HEK293T (cell line): ENCODE results near the gene SMARCB1.

Experiments used
- CTCF ChIA-PET: fragments of 350-600 bp; formaldehyde crosslinking; extraction: SDS; loops from one replicate; lab custom pipeline; 2021; ENCODE audit warnings: antibody characterized with exemption, inconsistent platforms; lab: Yijun Ruan, JAX
- POLR2A ChIA-PET: fragments of 350-600 bp; formaldehyde crosslinking; extraction: SDS; loops from one replicate; lab custom pipeline; 2020; ENCODE audit warnings: antibody characterized with exemption, inconsistent platforms; lab: Yijun Ruan, JAX
- DNase-seq: peaks from one replicate; pipeline ENCODE4 v3.0.0; 2012; ENCODE audit warnings: mixed read lengths; ENCODE audit errors: extremely low spot score
- ARNT ChIP-seq: fragments of 450-650 bp; IDR thresholded peaks from 2 replicates; pipeline ENCODE4 v1.6.1; 2017; ENCODE audit warnings: mild to moderate bottlenecking
- BHLHE40 ChIP-seq: fragments of 450-650 bp; IDR thresholded peaks from 2 replicates; pipeline ENCODE4 v1.6.1; 2016; ENCODE audit warnings: mild to moderate bottlenecking, moderate library complexity, borderline replicate concordance
- CTBP1 ChIP-seq: fragments of 450-650 bp; IDR thresholded peaks from 2 replicates; pipeline ENCODE4 v1.6.1; 2016; ENCODE audit warnings: borderline replicate concordance
- ELF4 ChIP-seq: fragments of 450-650 bp; IDR thresholded peaks from 2 replicates; pipeline ENCODE4 v1.6.1; 2017; ENCODE audit warnings: antibody characterized with exemption
- FOXA1 ChIP-seq: fragments of 450-650 bp; IDR thresholded peaks from 2 replicates; pipeline ENCODE4 v1.6.1; 2016; ENCODE audit warnings: mild to moderate bottlenecking
- FOXK2 ChIP-seq: fragments of 450-650 bp; IDR thresholded peaks from 2 replicates; pipeline ENCODE4 v1.6.1; 2016; ENCODE audit warnings: mild to moderate bottlenecking
- FOXM1 ChIP-seq: fragments of 450-650 bp; IDR thresholded peaks from 2 replicates; pipeline ENCODE4 v1.6.1; 2017; ENCODE audit warnings: mild to moderate bottlenecking, borderline replicate concordance
- HDGF ChIP-seq: fragments of 450-650 bp; IDR thresholded peaks from 2 replicates; pipeline ENCODE4 v1.6.1; 2017; ENCODE audit warnings: antibody characterized with exemption, borderline replicate concordance
- L3MBTL2 ChIP-seq: fragments of 450-650 bp; conservative IDR thresholded peaks from 2 replicates; pipeline ENCODE4 v1.6.1; 2016; ENCODE audit warnings: mild to moderate bottlenecking
- LEF1 ChIP-seq: fragments of 450-650 bp; IDR thresholded peaks from 2 replicates; pipeline ENCODE4 v1.6.1; 2017; ENCODE audit warnings: mild to moderate bottlenecking, borderline replicate concordance
- NFRKB ChIP-seq: fragments of 450-650 bp; IDR thresholded peaks from 2 replicates; pipeline ENCODE4 v1.6.1; 2016; ENCODE audit warnings: mild to moderate bottlenecking, moderate library complexity
- SP1 ChIP-seq: fragments of 450-650 bp; IDR thresholded peaks from 2 replicates; pipeline ENCODE4 v1.6.1; 2017
- SUZ12 ChIP-seq: fragments of 450-650 bp; IDR thresholded peaks from 2 replicates; pipeline ENCODE4 v1.6.1; 2016; ENCODE audit warnings: mild to moderate bottlenecking
- TARDBP ChIP-seq: fragments of 450-650 bp; IDR thresholded peaks from 2 replicates; pipeline ENCODE4 v1.6.1; 2016
- ZNF384 ChIP-seq: fragments of 450-650 bp; IDR thresholded peaks from 2 replicates; pipeline ENCODE4 v1.6.1; 2016
- TF ChIP-seq, protein P1 (sequence below): fragments of 450-650 bp; IDR thresholded peaks from 2 replicates; pipeline ENCODE4 v1.6.1; 2016

SMARCB1 gene

GRCh38 chr22:23763954-23764353, 22.8 kb upstream of the SMARCB1 start:
- TF ChIP-seq SP1 (no peak), FOXA1 (no peak)
- POLR2A ChIA-PET = interaction anchor here (1.2 to 3.0 kb wide), 2 partner anchors 9 to 13 kb away, joined by 3 to 14 read pairs; partner anchors contain the start of gene ZNF70
- CTCF ChIA-PET = no interaction called here
- no peak for DNase-seq

DNA sequence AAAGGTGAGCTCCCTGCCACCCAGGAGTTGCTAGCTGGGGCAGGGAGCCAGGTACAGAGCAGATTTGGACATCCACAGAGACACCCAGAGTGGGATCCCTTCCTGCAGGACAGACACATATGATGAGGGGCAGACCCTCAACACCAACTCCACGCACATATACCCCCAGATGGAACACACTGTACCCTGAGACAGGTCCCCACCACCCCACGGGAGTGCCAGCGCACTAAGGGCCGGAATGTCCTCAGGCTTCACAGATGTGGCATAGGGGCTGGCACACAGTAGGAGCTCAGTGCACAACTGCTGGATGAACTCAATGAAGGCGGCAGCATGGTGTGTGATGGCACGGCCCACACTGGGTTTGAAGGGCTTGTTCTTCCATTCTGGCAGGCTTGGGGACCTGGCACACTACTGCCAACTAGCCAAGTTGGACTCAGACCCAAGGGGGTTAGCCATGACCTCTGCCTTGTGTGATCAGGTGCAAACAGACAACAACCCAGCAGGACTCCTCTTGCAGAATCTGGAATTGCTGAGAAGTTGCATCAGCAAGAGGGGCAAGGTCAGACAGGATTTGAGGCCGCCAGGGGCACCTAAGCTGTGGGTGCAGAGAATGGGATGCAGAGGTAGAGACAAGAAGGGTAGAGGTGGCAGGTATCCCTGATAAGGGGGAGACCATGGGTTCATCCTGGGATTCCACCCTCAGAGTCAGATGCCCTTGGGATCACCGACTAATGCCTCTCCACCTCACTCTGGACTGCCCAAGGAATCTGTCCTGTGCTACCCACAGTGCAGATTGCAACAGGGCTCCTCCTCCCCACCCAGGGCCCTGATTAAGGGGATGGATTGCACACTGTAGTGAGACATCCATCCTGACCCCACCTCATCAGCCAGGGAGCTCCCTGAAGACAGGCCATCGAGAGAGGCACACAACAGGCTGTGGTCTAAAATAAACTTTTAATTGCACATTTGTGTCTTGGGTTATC, 21.6 kb upstream of the SMARCB1 start:
- no peak for DNase-seq
- ChIA-PET POLR2A (interaction anchor here (1.2 kb wide), 1 partner anchor 10 kb away, joined by 4 read pairs; no protein-coding TSS in a partner anchor), CTCF (no interaction called here)
- no peak for TF ChIP-seq FOXK2
- TF ChIP-seq SP1 = no peak
- no peak for TF ChIP-seq HDGF
- no peak for TF ChIP-seq LEF1
- TF ChIP-seq L3MBTL2 = no peak
- no peak for TF ChIP-seq ZNF384
- TF ChIP-seq ARNT = no peak
- TF ChIP-seq FOXA1 = no peak
- TF ChIP-seq TARDBP = no peak
- no peak for TF ChIP-seq BHLHE40
- TF ChIP-seq NFRKB = no peak
- no peak for TF ChIP-seq FOXM1

DNA sequence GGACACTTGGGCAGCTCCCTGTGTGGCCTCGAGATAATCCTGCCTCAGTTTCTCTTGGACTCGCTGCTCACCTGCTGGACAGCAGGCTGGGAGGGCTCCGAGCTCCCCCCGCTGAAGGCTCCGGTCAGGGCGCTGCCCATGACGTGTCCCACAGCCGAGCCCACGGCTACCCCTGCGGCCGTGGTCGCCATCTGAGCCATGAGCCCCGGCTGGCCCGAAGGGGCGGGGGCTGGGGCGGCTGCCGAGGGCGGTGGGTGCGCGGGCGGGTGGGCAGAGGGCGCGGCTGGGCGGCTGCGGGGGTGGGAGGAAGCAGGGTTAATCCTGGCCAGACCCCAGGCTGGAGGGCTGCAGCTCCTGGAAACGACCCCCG, 19.5 kb upstream of the SMARCB1 start:
- ChIA-PET POLR2A (interaction anchor here (0.6 to 2.6 kb wide), 18 partner anchors 8 to 204 kb away, joined by 3 to 19 read pairs (median 4); partner anchors contain the start of genes MIF, SLC2A11, VPREB3 and ZNF70), CTCF (interaction anchor here (0.6 to 1.1 kb wide), 7 partner anchors 8 to 85 kb away, joined by 3 to 5 read pairs (median 3); no protein-coding TSS in a partner anchor)
- TF ChIP-seq BHLHE40 = no peak
- no peak for TF ChIP-seq TARDBP
- TF ChIP-seq FOXM1 = no peak
- TF ChIP-seq ELF4 = no peak
- TF ChIP-seq NFRKB = no peak
- TF ChIP-seq, protein P1, sequence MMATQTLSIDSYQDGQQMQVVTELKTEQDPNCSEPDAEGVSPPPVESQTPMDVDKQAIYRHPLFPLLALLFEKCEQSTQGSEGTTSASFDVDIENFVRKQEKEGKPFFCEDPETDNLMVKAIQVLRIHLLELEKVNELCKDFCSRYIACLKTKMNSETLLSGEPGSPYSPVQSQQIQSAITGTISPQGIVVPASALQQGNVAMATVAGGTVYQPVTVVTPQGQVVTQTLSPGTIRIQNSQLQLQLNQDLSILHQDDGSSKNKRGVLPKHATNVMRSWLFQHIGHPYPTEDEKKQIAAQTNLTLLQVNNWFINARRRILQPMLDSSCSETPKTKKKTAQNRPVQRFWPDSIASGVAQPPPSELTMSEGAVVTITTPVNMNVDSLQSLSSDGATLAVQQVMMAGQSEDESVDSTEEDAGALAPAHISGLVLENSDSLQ = no peak
- DNase-seq = no peak

DNA sequence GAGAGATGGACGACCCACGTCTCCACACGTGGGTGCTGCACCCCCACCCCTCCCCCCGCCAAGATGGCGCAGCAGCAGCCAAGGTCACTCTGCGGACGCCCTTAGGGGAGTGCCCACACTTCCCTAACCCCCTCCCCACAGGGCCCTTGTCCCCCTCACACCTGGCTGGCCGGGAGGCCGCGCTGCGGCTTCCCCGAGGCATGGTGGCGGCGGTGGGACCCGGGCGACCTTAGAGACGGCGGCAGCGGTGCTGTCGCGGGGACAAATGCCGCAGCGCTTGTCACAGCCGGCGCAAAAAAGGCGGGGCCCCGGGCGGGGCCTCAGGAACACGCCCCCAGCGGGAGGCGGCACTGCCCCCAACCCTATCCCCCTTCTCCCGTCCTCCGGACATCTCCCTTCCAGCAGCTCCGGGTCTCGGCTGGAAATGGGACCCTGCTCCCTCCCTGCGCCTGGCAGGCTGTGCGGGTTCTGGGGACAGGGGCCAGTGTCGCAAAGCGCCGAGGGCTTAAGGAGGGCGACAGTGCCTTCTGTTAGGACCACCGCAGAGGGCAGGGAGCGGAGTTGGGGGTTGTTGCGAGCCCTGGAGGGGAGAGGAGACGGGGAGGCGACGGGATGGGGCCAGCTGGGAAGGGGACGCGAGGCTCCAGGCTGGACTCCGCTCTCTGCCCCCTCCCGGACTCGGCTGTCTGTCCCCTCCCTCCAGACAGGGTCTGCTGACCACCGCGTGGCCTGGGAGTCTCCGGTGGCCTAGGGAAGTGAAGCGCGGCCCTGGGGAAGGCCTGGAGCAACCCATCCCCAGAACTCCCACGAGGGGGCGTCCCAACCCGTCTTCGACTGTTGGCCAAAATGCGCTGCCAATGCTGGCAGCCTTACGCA, 18.9 kb upstream of the SMARCB1 start, which contains the start of gene CHCHD10:
Gene CHCHD10, minus strand, starts transcription at position 300 of the 876 bp plus-strand sequence. Its CDS starts 98 bp downstream, at position 202.
- peak; percentile 92 for DNase-seq
- ChIA-PET CTCF (interaction anchor here (0.6 to 1.2 kb wide), 8 partner anchors 8 to 85 kb away, joined by 3 to 7 read pairs (median 3); no protein-coding TSS in a partner anchor), POLR2A (interaction anchor here (0.8 to 2.6 kb wide), 16 partner anchors 9 to 126 kb away, joined by 3 to 19 read pairs (median 4); partner anchors contain the start of genes MIF, SLC2A11, VPREB3 and ZNF70)
- peak; percentile 69 for TF ChIP-seq L3MBTL2
- no peak for TF ChIP-seq ELF4
- TF ChIP-seq LEF1 = peak; percentile 33; the same call in 1 of the 2 replicates
- TF ChIP-seq FOXM1 = no peak
- peak; percentile 99 for TF ChIP-seq HDGF

DNA sequence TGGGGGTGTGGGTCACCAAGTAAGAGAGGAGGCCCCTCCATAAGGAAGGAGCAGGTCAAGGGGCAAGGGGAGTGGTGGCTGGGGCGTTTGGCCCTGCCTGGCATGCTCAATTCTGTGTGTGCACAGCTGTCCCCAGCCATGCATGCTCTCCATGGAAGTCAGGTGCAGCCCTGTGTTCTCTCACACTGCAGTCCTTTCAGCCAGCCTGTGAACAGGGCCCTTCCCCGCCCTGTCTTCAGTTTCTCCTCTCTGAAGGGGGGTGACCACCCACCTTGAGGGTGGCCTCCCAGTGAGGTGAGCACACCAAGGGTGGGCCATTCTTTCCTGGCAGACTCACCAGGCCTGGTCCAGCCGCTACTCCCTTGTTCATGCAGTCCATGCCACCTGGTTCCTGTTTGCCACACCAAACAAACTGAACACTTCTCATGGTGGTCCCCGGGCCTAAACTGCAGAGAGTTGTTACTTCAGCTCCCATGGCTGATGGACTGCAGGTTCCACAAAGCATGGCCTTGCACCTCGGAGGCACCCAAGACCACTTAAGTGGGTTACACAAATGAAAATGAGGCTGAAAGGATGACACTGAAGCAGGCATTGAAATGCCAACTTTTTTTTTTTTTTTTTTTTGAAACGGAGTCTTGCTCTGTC, 17.3 kb upstream of the SMARCB1 start:
- ChIA-PET CTCF (interaction anchor here (0.6 to 1.2 kb wide), 4 partner anchors 12 to 81 kb away, joined by 3 to 7 read pairs (median 4); no protein-coding TSS in a partner anchor), POLR2A (interaction anchor here (0.9 to 2.6 kb wide), 2 partner anchors 80 to 88 kb away, joined by 3 to 15 read pairs (median 3); partner anchors contain the start of gene SLC2A11)
- no peak for DNase-seq
- TF ChIP-seq ARNT (no peak), HDGF (no peak)

DNA sequence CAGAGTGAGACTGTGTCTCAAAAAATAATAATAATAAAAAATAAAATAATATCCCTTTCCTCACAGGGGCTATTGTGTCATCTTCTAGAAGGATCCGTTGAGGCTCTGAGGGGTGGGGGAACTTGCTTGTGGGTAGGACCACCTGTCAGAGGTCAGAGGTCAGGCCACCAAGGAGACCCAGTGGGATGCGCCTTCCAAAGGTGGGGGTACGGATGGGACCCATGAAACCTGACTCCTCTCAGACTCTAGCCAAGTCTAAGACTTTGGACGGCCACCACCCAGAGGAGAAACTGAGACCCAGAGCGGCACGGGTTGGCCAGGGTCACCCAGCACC, 14.5 kb upstream of the SMARCB1 start:
- ChIA-PET POLR2A (interaction anchor here (0.8 to 1.0 kb wide), 2 partner anchors 13 to 85 kb away, joined by 3 to 4 read pairs; partner anchors contain the start of gene SLC2A11), CTCF (interaction anchor here (0.7 kb wide), 1 partner anchor 1561 kb away, joined by 3 read pairs; no protein-coding TSS in a partner anchor)

More for the DNA sequence above, 14.5 kb upstream of the SMARCB1 start:
- TF ChIP-seq FOXA1 (no peak), ARNT (no peak), CTBP1 (no peak), L3MBTL2 (no peak), ZNF384 (no peak), BHLHE40 (no peak), FOXM1 (no peak), TARDBP (no peak), SP1 (no peak), HDGF (no peak), FOXK2 (no peak), NFRKB (no peak), SUZ12 (no peak), LEF1 (no peak)
- TF ChIP-seq, protein P1 = no peak
- DNase-seq = no peak
